HG02938 (cell line): Measurements from ENCODE around the gene SCG5.

Experiments
- ATAC-seq: cut with Tn5 transposase; IDR thresholded peaks from one replicate; pipeline ENCODE4 v1.9.1; 2021; ENCODE audit warnings: mild to moderate bottlenecking, moderate library complexity; ENCODE audit not compliant: unreplicated experiment

Gene SCG5

DNA sequence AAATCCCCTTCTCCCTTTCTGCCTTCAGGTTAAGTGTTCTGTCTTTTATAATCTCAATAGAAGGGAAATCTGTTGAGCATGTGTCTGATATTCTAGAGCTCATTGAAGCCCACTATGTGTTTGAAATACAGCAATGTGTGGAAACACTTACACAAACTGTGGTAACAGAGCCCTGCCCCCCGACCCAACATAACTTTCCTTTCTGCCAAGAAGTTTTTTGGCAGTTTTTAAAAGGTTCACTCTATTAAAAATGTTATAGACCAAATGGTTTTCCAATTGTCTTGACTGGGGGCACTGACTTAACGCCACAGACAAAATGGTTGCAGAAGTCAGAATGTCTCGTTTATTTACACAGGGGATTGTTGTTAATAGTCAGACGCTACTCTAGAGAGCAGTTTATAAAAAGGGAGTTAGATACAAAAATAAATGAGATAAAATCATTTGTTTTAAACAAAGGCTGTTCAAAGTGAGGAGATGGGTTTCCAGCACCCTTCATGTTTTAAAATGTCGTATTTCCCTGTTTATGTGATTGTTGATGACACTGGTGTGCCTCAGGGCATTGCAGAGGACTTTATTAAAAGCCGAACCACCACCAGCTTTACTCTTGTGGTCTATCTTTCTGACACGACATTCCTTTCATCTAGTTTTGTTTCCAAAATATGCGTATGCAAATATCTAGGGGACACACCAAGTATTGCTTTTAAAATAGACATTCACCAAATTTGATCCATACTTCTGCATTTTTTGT is 49.6 kb downstream of the SCG5 start:
- ATAC-seq, result no peak

DNA sequence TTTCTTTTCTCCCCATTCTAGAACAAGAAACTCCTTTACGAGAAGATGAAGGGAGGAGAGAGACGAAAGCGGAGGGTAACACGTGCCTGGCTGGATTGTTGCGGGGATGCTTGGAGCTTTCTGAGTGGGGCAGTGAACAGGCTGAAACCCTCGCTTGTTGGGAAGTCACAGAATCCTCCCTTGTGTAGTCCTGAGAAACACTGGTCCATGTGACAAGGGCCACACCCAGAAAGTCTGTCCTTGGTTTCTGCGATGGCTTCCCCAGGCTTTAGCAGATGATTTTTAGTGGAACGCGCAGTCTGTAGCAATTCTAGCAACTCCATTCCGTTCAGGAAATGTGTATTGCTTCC is 50.2 kb downstream of the SCG5 start:
- no peak for ATAC-seq

DNA sequence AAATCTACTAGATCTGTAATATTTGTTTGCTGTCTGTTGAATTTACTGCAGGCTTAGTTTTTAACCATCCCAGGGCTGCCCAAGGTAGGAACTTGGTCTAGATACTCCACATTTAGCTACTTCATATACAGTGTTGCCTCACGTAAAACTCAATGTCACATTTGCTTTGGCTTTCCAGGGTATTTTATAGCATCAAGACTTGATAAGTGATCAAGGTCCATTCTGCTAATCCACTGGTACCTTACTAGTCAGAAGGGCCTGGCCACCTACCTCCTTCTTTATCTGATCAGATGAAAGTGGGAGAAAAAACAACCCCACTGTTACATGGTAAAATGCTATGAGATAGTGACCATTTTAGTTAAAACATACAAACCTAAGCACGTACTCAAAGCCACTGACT is 50.8 kb downstream of the SCG5 start:
- ATAC-seq, result no peak

DNA sequence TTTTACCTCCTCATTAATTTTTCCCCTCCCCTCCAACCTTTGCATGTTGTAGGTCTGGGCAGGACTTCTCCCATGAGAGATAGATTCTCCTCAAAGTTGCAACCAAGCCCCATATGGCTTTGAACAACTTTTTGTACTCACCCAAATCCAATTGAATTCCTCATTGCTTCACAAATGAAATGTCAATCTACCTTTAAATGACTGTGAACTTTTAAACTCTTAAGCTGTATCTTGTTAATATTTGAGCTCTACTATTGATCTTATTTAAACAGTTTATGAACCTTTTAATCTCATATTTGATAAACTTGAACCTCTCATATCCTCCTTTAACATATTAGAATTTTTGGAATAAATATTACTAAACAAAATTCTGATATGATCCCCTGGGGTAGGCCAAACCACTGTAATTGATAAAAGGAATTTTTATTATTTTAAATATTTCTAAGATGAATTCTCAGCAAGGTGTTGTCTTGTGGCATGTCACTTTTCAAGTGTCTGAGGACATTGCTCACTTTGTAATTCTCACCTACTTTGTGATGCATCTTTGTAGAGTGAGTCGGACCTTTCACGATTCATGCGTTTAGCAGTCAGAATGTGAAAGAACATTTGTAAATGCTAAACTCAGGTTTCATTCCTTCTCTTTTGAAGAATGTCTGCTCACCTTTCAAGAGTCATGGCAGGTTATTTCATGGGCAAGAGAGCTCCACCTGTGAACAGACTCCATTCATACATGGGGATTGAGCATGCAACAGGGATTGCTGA is 52.9 kb downstream of the SCG5 start:
- no peak for ATAC-seq

DNA sequence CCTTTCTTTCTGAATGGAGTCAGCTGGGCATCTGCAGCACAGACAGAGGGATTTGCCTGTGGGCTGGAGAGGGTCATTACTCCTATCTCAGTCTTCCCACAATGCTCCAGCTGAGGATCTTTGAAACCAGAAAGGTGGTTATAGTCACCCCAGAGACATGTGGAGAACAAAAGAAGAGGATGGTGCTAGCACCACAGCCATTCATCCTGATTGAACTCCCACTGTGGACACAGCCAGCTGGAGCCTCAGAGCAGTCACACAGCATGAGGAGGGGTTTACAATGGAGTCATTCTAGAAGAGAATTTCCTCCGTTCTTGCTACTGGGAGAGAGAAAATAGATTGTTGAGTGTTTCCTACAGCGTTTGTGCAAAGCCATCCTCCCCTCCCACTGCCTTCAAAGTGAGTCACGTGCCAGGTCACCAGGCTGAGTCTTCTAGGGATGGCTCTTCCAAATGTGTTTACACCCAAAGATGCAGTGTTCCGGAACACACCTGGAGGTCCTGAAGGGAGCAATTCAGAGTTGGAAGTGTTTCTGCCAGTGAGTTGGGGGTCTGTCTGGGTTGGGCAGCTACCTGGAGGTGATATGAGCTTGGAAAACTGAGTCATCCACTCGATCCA is 57.4 kb downstream of the SCG5 start:
- ATAC-seq, result no peak

DNA sequence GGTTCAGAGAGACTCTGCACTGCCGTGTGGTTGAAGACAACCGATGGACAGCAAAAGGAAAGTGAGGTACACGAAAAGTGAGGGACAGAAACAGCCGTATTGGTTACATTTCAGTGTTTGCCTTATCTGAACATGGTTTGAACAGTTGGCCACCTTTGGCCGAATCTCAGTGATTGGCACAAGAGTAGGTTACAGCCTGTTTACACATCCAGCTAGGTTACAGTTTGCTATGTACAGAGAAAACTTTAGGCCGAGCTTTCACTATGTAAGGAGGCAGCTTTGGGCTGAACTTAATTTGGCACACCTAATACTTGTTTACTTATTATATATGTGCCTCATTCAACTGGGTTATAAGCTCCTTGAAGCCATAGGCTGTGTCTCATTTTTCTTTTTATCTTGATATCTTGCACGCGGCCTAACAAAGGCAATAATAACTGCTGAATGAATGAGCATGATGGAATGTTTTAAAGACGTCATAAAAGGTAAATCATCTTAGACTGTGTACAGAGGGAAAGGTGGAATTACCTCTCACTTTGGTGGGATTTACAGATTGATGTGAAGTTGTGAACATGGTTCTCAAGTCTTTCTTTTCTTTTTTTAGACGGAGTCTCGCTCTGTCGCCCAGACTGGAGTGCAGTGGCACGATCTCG is 59.1 kb downstream of the SCG5 start:
- ATAC-seq, result no peak

DNA sequence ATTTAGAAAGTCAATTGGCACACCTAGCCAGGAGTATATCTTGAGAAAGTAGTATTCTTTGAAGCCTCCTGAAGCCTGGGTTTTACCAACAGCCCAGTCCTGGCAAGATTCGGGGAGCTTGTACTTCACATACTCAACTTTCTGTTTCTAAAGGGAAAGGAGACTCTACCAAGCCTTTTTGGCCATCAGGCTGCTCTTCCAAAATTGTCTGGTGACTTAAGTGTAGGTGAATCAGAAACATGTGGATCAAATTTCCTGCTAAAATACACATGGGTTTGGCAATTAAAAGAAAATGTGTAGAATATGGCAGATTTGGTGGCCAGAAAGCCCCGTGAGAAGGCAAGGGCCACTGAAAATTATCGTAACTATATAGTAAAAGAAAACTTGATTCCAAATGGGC is 60.4 kb downstream of the SCG5 start:
- no peak for ATAC-seq

DNA sequence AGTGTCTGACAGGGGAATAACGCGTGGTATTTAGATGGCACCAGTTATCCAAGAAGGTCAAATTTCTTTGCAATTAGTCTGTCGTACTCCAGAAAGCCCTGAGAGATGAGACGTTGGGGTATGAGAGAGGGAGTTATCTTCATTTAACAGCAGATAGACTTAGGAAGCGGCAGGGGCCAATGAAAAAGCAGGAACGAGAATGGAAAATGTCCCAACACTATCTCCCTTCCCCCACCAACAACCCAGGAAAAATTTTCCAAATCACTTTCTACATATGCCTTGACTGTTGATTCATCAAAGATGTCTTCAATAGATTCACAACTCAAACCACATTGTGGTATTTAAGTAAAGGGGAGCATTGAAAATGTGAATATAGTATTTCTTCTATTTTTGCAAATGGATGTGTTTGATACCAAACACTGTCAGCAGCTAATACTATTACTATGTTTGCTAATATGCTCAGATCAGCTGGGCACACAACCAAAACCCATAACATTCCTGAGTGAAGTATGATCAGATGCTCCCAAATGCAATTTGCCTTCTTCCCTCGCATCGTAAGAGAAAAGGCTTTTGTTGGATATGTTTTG is 63.0 kb downstream of the SCG5 start:
- ATAC-seq, result no peak

DNA sequence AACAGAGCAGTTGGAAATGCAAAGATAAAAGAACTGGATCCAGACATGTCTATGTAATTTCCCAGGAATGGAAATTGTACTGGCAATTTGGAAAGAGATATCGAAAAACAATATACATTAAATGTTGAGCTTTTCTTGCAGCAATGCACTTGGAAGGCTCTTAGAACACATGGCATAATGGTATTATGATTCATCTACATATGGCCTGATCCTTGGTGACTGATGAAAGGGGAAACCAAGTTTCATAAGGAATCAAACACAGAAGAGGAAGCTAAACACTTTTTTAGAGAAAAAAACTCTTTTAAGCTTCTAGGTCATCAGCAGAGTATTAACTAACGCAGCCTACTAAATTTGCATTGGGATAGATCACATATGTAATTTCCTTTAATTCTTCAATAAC is 63.9 kb downstream of the SCG5 start:
- no peak for ATAC-seq

DNA sequence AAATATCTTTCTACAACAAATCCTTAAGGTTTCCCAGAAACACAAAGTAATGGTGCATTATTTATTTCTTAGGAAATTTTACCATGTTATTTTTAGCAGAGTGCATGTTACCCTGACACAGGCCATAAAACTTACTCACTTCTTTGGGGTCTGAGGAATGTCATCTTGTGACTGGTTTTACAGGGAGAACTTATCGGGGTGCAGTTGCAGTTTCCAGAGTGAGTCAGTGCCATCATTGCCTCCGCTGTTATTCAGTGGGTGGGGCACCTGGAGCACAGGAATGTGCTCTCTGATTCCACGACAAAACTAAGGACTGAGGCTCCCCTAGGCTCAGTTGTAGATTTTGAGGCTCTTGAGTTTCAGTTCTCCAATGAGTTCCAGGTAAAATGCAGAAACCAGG is 65.2 kb downstream of the SCG5 start:
- ATAC-seq, result no peak

DNA sequence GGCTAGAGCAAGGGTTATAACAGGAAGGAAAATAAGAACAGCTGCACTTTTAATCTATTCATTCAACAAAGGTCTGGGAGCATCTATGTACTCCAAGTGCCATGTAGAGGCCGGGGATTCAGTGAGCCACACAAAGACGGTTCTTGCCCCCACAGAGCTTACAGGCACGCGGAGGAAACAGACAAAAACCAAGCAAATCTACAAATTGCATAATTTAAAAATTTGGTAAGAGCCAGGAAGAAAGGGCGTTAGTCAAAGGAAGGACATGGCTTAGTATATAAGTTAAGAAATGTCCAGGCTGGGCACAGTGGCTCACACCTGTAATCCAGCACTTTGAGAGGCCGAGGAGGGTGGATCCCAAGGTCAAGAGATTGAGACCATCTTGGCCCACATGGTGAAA is 65.9 kb downstream of the SCG5 start:
- ATAC-seq, result no peak

DNA sequence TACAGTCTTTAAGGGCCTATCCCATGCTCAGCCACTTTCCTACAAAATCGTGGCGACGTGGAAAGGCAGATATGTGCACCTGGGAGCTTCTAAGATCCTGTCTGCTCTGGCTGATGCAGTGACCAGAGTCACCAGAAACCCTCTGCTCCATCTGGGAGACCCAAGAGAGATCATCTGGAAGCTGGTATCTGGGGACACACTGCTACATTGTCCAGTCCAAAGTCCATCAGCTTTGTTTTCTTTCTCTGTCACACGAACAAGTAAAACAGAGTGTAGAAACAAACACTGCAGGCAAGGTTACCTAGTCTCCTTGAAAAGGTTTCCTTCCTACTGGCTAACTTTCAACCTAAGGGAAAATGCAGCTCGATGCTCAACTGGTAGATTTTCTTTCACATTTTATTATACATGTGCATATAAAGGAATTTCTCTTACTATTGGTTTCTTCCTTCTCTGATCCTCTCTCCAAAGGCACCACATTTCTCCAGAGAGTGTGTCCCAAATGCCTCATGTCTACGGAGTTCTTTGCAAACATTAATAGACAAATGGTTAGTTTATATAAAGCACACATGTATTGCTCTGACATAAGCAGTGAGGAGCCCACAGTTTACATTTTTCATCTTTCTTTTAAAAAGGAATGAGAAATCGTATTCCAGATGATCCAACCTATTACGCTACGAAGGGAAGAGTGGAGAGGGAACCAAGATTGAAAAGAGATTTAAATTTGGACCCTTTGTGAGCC is 68.0 kb downstream of the SCG5 start:
- ATAC-seq, result no peak

DNA sequence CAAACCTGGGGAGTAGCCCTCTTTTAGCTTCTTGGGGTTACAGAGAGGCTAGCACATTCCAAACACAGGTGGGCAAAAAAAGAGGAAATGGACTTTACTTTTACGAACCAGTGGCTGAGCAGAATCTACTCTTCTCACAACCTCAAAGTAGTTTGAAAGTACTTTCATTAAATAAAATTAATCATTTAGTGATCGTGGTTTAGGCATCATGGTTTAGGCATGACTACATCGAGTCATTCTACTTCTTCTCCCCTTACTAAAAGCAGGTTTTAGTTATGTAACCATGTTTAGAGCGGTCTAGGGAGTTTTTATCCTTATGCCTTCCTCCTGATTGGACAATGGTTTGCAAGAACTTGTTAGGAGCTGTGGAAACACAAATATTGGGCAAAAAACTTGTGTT is 73.8 kb downstream of the SCG5 start:
- ATAC-seq, result peak; percentile 75

DNA sequence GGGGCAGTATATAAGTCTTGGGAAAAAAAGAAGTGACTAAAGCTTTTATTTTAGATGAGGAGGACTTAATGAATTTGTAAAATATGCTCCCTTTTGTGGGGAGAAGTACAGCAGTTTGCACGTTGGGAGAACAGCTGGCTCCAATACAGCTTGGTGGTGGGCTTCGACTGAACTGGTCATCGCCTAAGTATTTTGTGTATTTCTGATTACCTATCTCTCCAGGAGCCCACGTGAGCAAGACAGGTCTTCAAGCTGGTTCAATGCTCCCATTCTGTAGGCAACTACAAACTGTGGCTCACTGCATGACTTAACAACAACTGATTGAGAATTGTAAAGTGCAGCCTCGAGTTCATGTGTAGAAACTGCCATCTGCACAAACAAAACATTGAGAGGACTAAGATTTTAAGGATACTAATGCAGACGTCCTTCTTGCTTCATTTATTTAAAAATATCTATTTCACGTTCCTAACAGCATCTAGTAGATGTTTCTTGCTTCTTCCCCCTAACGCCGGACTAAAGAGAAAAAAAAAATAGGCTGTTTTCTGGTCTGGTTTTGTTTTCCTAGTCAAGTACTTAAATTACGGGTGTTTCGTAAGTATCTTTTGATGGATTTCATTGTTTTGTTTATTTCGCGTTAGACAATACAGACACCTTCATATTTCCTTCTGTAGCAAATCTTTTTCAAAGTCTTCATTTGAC is 74.9 kb downstream of the SCG5 start:
- ATAC-seq, result no peak

DNA sequence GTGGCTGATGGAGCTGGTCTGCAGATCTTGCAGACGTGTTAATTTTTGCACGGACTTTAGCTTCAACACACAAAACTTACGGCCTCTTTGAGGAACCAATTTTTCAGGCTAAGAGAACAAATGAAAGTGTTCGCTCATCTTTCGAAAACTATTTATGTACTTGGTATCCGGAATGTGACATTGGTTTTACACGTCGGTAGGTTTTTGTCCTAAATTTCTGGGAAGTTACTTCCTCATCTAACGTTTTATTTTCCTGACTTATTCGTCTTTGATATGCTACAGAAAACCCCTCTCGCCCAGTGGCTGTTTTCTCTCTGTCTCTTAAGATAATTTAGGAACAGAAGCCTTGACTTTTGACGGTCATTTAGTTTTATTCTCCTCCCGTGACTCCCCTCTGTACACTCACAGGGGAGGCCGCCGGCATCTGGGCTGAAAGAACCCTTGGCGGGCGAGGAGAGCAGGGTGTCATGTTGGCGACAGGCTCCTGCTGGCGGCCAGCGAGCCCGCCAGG is 75.5 kb downstream of the SCG5 start:
- ATAC-seq, result no peak

DNA sequence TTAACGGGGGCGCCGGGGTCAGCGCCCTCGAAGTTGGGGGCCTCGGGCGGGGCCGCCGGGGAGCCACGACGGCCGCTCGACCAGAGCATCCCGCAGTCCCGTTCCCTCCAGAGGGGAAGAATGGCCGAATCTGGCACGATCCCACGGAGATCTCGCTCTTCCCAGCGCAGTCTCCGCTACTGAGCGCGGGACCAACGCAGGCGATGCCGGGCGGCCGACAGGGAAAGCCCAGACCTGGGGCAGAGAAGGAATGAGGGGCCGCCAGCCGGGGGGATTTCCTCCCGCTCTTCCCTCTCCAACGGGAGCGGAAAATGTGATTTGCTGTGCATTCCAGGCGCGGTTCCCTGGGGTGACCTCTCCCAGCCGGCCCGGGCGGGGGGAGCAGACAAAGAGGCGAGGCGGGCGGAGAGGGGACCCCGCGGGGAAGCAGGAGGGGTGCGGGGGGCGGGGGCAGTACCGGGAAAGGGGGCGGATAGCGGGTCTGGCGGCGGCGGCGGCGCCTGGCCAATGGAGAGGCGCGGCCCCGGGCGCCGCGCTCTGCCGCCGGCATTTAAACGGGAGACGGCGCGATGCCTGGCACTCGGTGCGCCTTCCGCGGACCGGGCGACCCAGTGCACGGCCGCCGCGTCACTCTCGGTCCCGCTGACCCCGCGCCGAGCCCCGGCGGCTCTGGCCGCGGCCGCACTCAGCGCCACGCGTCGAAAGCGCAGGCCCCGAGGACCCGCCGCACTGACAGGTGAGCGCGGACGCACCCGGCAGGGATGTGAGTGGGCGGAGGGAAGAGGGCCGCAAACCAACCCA is 76.1 kb downstream of the SCG5 start, which contains the start of gene GREM1:
TSS of gene GREM1 (plus strand) at position 579 of the 801 bp plus-strand sequence. CDS start 12,687 bp downstream, outside the sequence.
- ATAC-seq, result no peak

DNA sequence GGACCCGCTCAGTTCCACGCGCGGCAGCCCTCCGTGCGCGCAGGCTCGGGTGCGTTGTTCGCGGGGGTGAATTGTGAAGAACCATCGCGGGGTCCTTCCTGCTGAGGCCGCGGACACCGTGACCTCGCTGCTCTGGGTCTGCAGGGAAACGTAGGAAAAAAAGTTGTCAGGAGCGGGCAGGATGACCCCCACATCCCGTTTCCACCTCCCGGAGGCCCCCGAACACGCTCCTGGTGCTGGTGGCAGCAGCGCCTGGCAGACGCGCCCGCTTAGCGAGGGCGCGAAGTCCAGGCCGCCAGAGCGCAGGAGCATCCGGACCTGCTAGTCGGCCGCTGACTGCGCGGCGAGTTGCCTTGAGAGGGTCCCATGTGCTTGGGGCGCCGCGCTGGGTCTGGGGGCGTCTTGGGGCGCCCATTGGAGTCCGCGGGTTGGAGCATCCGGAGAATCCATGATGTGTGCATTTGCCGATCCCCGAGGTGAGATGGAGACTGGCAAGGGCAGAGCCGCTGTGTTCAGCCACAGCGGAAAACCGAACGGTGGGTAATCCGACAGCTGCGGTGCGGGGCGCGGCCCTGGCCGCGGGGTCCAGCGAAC is 76.8 kb downstream of the SCG5 start:
- no peak for ATAC-seq
